ENCODE measurements around the gene FOXI1.

DNA sequence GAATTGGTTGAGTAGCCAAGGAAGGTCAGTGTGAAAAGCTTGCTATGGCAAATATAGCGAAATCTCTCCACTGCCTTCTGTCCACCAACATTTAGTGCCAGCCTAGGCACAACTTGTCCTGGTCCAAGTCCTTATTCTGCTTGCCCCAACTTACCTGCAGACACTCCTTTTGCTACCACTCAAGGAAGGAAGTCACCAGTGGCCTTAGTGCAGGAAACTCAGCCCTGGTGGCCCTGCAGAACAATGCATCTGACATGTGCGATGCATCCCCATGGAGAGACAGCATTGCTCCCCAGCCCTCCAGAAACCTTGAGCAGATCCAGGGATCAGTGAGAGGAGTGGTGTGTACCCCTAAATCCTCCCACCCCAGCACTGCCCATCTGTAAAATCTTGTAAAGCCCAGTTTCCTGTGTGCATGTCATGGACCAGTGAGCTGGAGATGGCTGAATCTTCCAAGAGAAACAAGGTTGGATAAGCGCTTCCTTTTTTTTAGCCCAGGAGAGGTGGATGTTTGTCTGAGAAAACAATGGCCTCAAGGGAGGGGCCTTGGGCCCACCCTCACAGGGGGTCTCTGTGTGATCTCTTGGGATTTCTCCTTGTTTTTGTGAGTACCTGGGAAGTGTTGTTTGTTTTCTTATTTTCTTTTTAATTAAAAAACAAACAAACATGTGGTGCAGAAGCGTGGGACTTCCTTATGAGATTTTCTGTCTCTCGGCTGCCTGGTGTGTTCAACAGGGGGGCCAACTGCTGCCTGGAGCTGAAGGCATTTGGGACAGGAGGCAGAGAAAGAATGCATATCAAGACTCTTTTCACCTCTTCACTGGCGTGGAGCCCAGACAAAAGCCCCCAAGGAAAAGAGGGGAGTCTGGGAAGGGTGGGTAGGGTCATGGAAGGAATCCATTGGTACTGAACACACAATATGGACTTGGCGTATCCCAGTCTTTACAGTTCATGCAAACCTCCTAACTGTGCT, 3.6 kb downstream of the FOXI1 start:
- TF ChIP-seq, protein P1, sequence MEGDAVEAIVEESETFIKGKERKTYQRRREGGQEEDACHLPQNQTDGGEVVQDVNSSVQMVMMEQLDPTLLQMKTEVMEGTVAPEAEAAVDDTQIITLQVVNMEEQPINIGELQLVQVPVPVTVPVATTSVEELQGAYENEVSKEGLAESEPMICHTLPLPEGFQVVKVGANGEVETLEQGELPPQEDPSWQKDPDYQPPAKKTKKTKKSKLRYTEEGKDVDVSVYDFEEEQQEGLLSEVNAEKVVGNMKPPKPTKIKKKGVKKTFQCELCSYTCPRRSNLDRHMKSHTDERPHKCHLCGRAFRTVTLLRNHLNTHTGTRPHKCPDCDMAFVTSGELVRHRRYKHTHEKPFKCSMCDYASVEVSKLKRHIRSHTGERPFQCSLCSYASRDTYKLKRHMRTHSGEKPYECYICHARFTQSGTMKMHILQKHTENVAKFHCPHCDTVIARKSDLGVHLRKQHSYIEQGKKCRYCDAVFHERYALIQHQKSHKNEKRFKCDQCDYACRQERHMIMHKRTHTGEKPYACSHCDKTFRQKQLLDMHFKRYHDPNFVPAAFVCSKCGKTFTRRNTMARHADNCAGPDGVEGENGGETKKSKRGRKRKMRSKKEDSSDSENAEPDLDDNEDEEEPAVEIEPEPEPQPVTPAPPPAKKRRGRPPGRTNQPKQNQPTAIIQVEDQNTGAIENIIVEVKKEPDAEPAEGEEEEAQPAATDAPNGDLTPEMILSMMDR (IDR thresholded peaks at IDR 0.05; ENCODE audit: poor library complexity) = no peak
- TF ChIP-seq EZH2 (IDR thresholded peaks at IDR 0.05; ENCODE audit: borderline replicate concordance) (no peak), EZH2phosphoT487 (IDR thresholded peaks at IDR 0.05; ENCODE audit: low read depth, severe bottlenecking, unreplicated experiment) (no peak)

All from hepatocyte (in vitro differentiated cells).